ENCODE results near the gene GATA5.
"Not testable (repeated sequence)": the region's sequence is repeated elsewhere in the genome, so short reads cannot be mapped to it uniquely, and the experiment has no call there.

The GATA5 gene

GRCh38 chr20:62503401-62504178 lies 27.8 kb upstream of the GATA5 start:
- DNase-seq, result no peak

GRCh38 chr20:62502496-62503095 lies 26.8 kb upstream of the GATA5 start:
- DNase-seq, result no peak

GRCh38 chr20:62501801-62502495 lies 26.2 kb upstream of the GATA5 start:
- peak; percentile 62 to 72 for DNase-seq

GRCh38 chr20:62500237-62500864 lies 24.6 kb upstream of the GATA5 start:
- DNase-seq, result peak; percentile 83 to 88

- DNase-seq, result no peak
Measured at GRCh38 chr20:62499758-62500236, 24.0 kb upstream of the GATA5 start.

- no peak for DNase-seq
Measured at GRCh38 chr20:62498874-62499273, 23.1 kb upstream of the GATA5 start.

- DNase-seq, result peak; percentile 19 to 23
Measured at GRCh38 chr20:62496568-62497218, 20.9 kb upstream of the GATA5 start.

- no peak for DNase-seq
Measured at GRCh38 chr20:62495749-62496567, 20.2 kb upstream of the GATA5 start.

GRCh38 chr20:62494980-62495748 lies 19.4 kb upstream of the GATA5 start:
- DNase-seq, result no peak

GRCh38 chr20:62494537-62494936 lies 18.7 kb upstream of the GATA5 start:
- DNase-seq, result no peak

- no peak for DNase-seq
Measured at GRCh38 chr20:62493886-62494285, 18.1 kb upstream of the GATA5 start.

GRCh38 chr20:62493253-62493885 lies 17.6 kb upstream of the GATA5 start:
- DNase-seq, result no peak

- no peak for DNase-seq
Measured at GRCh38 chr20:62492711-62493110, 16.9 kb upstream of the GATA5 start.

GRCh38 chr20:62490783-62491182 lies 15.0 kb upstream of the GATA5 start:
- DNase-seq, result not testable (repeated sequence)

GRCh38 chr20:62489932-62490263 lies 14.1 kb upstream of the GATA5 start:
- DNase-seq, result no peak

GRCh38 chr20:62489186-62489931 lies 13.6 kb upstream of the GATA5 start:
- no peak for DNase-seq

GRCh38 chr20:62488470-62488869 lies 12.7 kb upstream of the GATA5 start:
- DNase-seq, result no peak

GRCh38 chr20:62487561-62488354 lies 12.0 kb upstream of the GATA5 start:
- no peak for DNase-seq

GRCh38 chr20:62487118-62487517 lies 11.3 kb upstream of the GATA5 start:
- DNase-seq, result no peak

Data from activated CD4-positive, alpha-beta T cell treated with anti-CD3 and anti-CD28 coated beads for 4 hours (primary cell).